Smooth muscle cell (in vitro differentiated cells): Measurements from ENCODE around the gene PIGN. TPM values are rescaled to one million over a fixed set of nuclear protein-coding genes. Genes with fewer than 3 reads are reported as not detected.
"Not testable (repeated sequence)": the region's sequence is repeated elsewhere in the genome, so short reads cannot be mapped to it uniquely, and the experiment has no call there.

Experiments
- DNase-seq: peaks from one replicate; lab custom pipeline; 2025; ENCODE audit not compliant: unreplicated experiment; lab: John Stamatoyannopoulos, UW
- H2AFZ ChIP-seq: fragments of 200-600 bp; sonication (generic); 2 replicates; pipeline ENCODE4 v1.6.0; 2016; ENCODE audit warnings: antibody characterized with exemption, low read depth, mild to moderate bottlenecking
- H3F3A ChIP-seq: fragments of 200-600 bp; sonication (generic); 2 replicates; pipeline ENCODE4 v1.6.0; 2017; ENCODE audit warnings: antibody characterized with exemption, low read depth
- H3K27ac ChIP-seq: fragments of 200-600 bp; sonication (generic); 2 replicates; pipeline ENCODE4 v1.5.1; 2016; ENCODE audit warnings: low read depth, mild to moderate bottlenecking
- H3K27me3 ChIP-seq: fragments of 200-600 bp; sonication (generic); 2 replicates; pipeline ENCODE4 v1.6.1; 2016; ENCODE audit warnings: low read depth, mild to moderate bottlenecking
- H3K36me3 ChIP-seq: fragments of 200-600 bp; sonication (generic); 2 replicates; pipeline ENCODE4 v1.5.1; 2016; ENCODE audit warnings: low read depth
- H3K4me1 ChIP-seq: fragments of 200-600 bp; sonication (generic); 2 replicates; pipeline ENCODE4 v1.5.1; 2016; ENCODE audit warnings: low read depth
- H3K4me2 ChIP-seq: fragments of 200-600 bp; sonication (generic); 2 replicates; pipeline ENCODE4 v1.6.0; 2016; ENCODE audit warnings: mild to moderate bottlenecking
- H3K4me3 ChIP-seq: fragments of 200-600 bp; sonication (generic); 2 replicates; pipeline ENCODE4 v1.5.1; 2016; ENCODE audit warnings: mild to moderate bottlenecking
- H3K79me2 ChIP-seq: fragments of 200-600 bp; sonication (generic); 2 replicates; pipeline ENCODE4 v1.6.0; 2016; ENCODE audit warnings: low read depth, mild to moderate bottlenecking
- H3K9ac ChIP-seq: fragments of 200-600 bp; sonication (generic); 2 replicates; pipeline ENCODE4 v1.6.0; 2016; ENCODE audit warnings: low read depth
- H3K9me3 ChIP-seq: fragments of 200-600 bp; sonication (generic); replicated peaks from 2 replicates; pipeline ENCODE4 v1.5.1; 2016; ENCODE audit warnings: low read depth
- H4K20me1 ChIP-seq: fragments of 200-600 bp; sonication (generic); 2 replicates; pipeline ENCODE4 v1.6.0; 2016; ENCODE audit warnings: low read depth
- CTCF ChIP-seq: fragments of 200-600 bp; sonication (generic); IDR thresholded peaks from 2 replicates; pipeline ENCODE4 v1.5.1; 2017; ENCODE audit warnings: borderline replicate concordance, mild to moderate bottlenecking, antibody characterized with exemption; ENCODE audit not compliant: insufficient read depth, poor library complexity, severe bottlenecking
- WGBS: methylation state at CpG from one replicate; pipeline ENCODE4 v1.1.7; 2016; ENCODE audit warnings: low lambda C conversion rate; 5-methylcytosine and 5-hydroxymethylcytosine counted together
- polyA plus RNA-seq: library from polyadenylated mRNA; unstranded; fragments of >200 nt; fragmentation: Nextera tagmentation; extraction: Ambion mirVana; gene quantifications from 2 replicates; pipeline ENCODE4 v1.2.1, GENCODE V29; 2016
- total RNA-seq: library from RNA; depleted of rRNA; stranded (reverse); fragments of >200 nt; gene quantifications from 2 replicates; pipeline ENCODE4 v1.2.3, GENCODE V29; 2014

The PIGN gene
- total and polyA plus RNA-seq, 2 experiments from 2014 or later, result 14.3 to 31.8 TPM

GRCh38 chr18:62175521-62175920 is 11.3 kb downstream of the PIGN start:
- Histone ChIP-seq H3K4me3 (no peak overlapping the region), H3K79me2 (peaks cover 8% of the 10 kb centered on the region), H3K36me3 (no peaks in the 10 kb centered on the region), H3K27ac (no peak overlapping the region), H3F3A (peaks cover 6% of the 10 kb centered on the region), H3K4me1 (no peaks in the 10 kb centered on the region), H2AFZ (no peak overlapping the region), H3K27me3 (no peaks in the 10 kb centered on the region), H3K9me3 (no peaks in the 10 kb centered on the region), H3K9ac (no peak overlapping the region), H4K20me1 (no peaks in the 10 kb centered on the region), H3K4me2 (no peak overlapping the region)
- 93% methylated on average over 3 of the region's 3 CpGs for WGBS
- no peak for DNase-seq
- TF ChIP-seq CTCF, result no peak

- Histone ChIP-seq H3K36me3 (no peaks in the 10 kb centered on the region), H3K79me2 (no peaks in the 10 kb centered on the region), H3F3A (peaks cover 12% of the 10 kb centered on the region), H3K4me2 (no peak overlapping the region), H4K20me1 (no peaks in the 10 kb centered on the region), H3K27me3 (no peaks in the 10 kb centered on the region), H3K4me3 (no peak overlapping the region), H3K9me3 (no peaks in the 10 kb centered on the region), H3K9ac (no peak overlapping the region), H2AFZ (no peak overlapping the region), H3K4me1 (no peaks in the 10 kb centered on the region), H3K27ac (no peak overlapping the region)
- DNase-seq, result no peak
- no peak for TF ChIP-seq CTCF
Observed at GRCh38 chr18:62172298-62172697, 14.6 kb downstream of the PIGN start.

- WGBS, result 24% methylated on average over 1 of the region's 1 CpG
- H3F3A ChIP-seq, result peaks cover 12% of the 10 kb centered on the region
- no peaks in the 10 kb centered on the region for H4K20me1 ChIP-seq
- peak overlapping the region; percentile 1 for H2AFZ ChIP-seq
- H3K9ac ChIP-seq, result no peak overlapping the region
- H3K4me2 ChIP-seq, result peak overlapping the region; percentile 36
- no peaks in the 10 kb centered on the region for H3K4me1 ChIP-seq
- no peak for TF ChIP-seq CTCF
- no peaks in the 10 kb centered on the region for H3K27me3 ChIP-seq
- no peak for DNase-seq
- H3K4me3 ChIP-seq, result no peak overlapping the region
- H3K27ac ChIP-seq, result peak overlapping the region; percentile 46
- no peaks in the 10 kb centered on the region for H3K9me3 ChIP-seq
- H3K36me3 ChIP-seq, result no peaks in the 10 kb centered on the region
- H3K79me2 ChIP-seq, result no peaks in the 10 kb centered on the region
Observed at GRCh38 chr18:62170857-62171256, 16.0 kb downstream of the PIGN start.

GRCh38 chr18:62166524-62166923 is 20.3 kb downstream of the PIGN start:
- H3K4me1 ChIP-seq, H3K79me2 ChIP-seq, H3K27me3 ChIP-seq, H3K4me3 ChIP-seq, H3K9ac ChIP-seq, DNase-seq, H3K36me3 ChIP-seq, H2AFZ ChIP-seq, H3K27ac ChIP-seq, H3K9me3 ChIP-seq, H3K4me2 ChIP-seq, H4K20me1 ChIP-seq: not testable (repeated sequence)
- peaks cover 12% of the 10 kb centered on the region for H3F3A ChIP-seq
- 97% methylated on average over 1 of the region's 1 CpG for WGBS
